HG03342 (cell line): ENCODE data around the gene DPP6.
"Not testable (repeated sequence)": the region's sequence is repeated elsewhere in the genome, so short reads cannot be mapped to it uniquely, and the experiment has no call there.

Source experiments
- ATAC-seq: cut with Tn5 transposase; IDR thresholded peaks from one replicate; pipeline ENCODE4 v1.9.1; 2021; ENCODE audit warnings: mild to moderate bottlenecking, moderate library complexity; ENCODE audit not compliant: unreplicated experiment

DPP6 gene

DNA sequence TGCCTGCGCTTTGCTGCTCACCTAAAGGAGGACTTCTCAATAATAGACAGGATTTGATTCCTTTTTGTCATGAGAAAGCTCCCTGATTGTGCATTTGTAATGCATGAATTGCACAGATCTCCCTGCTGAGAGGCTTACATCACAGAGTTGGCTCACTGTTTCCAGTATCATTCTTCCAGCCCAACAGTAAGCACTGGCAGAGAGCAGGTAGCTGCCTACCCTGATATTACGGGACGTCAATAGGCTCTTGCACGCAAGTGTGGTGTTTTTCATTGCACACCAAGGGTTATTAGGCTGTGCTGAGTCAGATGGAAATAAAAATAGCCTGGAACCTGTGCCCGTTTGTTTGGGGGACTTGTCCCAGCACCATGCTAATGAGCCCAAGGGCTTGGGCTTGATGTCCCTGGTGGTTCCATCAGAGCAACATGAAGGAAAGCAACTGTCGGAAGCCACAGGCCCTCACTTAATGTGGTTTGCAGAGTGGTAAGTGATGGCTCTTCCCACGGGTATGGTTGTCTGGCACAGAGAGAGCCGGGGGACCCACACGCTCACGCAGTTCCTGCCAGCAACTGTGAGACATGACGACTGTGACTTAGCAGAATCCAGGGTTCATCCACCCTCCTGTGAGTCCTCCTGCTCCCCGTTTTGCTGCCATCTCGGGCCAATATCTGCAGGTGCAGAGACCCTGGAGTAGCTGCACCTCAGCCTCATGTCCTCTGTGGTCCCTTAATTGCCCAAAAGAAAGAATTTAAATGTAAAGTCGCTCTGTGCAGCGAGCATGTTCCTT, 20.4 kb downstream of the DPP6 start:
- not testable (repeated sequence) for ATAC-seq

- not testable (repeated sequence) for ATAC-seq
Observed at GRCh38 chr7:154078523-154078922, 26.3 kb downstream of the DPP6 start.

DNA sequence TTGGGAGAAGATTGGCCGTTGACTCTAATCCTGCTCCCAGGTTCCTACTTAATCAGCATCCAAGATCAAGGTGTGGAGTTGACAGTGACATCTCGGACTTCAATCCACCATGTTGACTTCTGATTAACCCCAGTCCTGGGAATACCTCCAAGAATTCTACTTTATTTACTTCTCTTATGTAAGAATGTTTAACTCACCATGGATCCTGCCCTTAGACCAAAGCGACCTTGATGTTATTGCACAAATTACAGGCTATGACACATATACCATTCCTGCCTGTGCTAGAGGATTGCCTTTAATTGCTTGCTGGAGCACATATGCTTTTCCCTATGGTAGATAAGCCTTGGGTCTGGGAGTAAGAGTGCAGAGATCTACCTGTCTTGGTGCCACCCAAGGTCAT, 28.1 kb downstream of the DPP6 start:
- ATAC-seq, result not testable (repeated sequence)

DNA sequence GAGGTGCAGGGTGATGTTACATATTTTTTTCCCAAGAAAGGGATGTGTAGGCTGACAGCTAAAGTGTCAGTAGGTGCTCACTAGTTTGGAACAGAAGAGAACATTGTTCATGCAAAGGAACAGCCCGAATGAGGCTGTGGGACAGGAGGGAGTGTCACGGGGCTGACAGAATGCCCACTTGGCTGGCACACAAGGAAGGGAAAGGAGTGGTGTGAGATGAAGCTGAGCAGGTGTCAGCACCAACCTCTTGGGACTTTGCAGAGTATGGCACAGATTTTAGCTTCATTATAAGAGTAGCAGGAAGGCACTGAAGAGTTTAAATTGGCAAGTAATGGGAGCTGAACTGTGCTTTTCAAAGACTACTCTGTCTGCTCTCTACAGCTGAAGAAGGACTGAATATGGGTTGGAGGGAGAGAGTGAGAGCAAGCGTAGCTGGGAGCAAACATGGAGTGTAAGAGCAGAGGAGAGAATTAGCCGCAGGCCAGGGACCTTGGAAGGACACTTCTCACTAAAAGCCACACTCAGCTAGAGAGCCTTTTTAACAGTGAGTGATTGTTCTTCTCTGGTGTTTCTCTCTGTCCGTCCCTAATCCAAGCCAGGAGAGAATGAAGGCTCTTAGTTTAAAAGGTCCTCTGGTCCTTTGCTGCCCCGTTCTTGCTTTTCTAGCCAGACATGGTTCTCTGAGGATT, 35.0 kb downstream of the DPP6 start:
- ATAC-seq, result not testable (repeated sequence)

- not testable (repeated sequence) for ATAC-seq
Observed at GRCh38 chr7:154092093-154092492, 39.9 kb downstream of the DPP6 start.

GRCh38 chr7:154095201-154095600, 43.0 kb downstream of the DPP6 start:
- ATAC-seq, result not testable (repeated sequence)

- ATAC-seq, result not testable (repeated sequence)
Observed at GRCh38 chr7:154105063-154105462, 52.9 kb downstream of the DPP6 start.

- not testable (repeated sequence) for ATAC-seq
Observed at GRCh38 chr7:154109615-154110014, 57.4 kb downstream of the DPP6 start.

- not testable (repeated sequence) for ATAC-seq
Observed at GRCh38 chr7:154113732-154114351, 61.6 kb downstream of the DPP6 start.

- ATAC-seq, result not testable (repeated sequence)
Observed at GRCh38 chr7:154117411-154118390, 65.5 kb downstream of the DPP6 start.

DNA sequence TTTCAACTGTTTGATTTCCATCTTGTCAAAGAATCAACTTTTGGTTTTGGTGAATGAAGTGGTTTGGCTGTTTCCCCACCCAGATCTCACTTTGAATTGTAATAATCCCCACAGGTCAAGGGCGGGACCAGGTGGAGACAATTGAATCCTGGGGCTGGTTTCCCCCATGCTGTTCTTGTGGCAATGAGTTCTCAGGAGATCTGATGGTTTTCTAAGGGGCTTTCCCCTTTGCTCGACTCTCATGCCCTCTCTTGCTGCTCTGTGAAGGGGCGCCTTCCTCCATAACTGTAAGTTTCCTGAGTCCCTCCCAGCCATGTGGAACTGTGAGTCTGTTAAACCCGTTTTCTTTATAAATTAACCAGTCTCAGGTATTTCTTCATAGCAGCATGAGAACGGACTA, 68.6 kb downstream of the DPP6 start:
- ATAC-seq, result not testable (repeated sequence)

- not testable (repeated sequence) for ATAC-seq
Observed at GRCh38 chr7:154122720-154123119, 70.5 kb downstream of the DPP6 start.

DNA sequence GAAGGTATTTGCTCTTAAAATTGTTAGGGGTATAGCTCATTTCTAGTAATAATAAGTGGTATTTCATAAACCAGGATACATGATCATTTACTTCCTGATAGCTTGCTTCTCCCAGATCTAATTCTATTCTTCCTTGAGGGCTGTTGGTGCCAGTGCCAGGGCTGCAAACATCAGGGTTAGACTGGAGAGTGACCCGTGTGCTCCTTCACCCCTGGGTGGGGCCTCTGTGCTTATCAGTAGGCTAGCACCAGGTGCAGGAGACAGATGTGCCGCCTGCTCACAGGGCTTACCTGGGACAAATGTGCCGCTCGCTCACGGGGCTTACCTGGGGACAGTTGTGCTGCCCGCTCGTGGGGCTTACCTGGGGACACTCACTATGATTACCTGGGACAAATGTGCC, 71.2 kb downstream of the DPP6 start:
- not testable (repeated sequence) for ATAC-seq

- ATAC-seq, result not testable (repeated sequence)
Observed at GRCh38 chr7:154129142-154129541, 76.9 kb downstream of the DPP6 start.

DNA sequence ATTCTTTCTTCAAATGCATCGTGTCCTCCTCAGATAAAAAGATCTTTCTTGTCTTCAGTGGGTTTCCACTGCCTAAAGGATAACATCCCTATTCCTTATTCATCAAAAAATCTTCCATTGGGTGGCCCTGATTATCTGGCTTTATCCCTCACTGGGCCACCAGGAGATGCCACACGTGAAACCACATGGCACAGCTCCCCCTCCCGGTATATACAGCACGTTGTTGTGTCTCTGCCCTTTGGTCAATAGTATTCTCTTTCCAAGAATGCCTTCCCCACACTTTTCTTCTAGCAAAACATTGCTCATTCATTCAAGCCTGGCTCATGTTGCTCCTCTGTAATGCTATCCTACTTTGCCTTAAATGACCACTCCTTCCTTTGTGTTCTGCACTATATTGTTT, 80.4 kb downstream of the DPP6 start:
- not testable (repeated sequence) for ATAC-seq

- ATAC-seq, result not testable (repeated sequence)
Observed at GRCh38 chr7:154133703-154134277, 81.6 kb downstream of the DPP6 start.

DNA sequence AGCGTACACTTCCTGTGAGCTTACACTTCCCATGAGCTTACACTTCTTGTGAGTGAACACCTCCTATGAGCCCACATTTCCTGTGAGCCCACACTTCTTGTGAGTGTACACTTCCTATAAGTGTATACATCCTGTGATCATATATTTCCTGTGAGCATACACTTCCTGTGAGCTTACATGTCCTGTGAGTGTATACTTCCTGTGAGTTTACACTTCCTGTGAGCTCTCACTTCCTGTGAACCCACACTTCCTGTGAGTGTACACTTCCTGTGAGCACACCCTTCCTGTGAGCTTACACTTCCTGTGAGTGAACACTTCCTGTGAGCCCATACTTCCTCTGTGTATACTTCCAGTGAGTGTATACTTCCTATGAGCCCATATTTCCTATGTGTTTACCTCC, 82.5 kb downstream of the DPP6 start:
- not testable (repeated sequence) for ATAC-seq

DNA sequence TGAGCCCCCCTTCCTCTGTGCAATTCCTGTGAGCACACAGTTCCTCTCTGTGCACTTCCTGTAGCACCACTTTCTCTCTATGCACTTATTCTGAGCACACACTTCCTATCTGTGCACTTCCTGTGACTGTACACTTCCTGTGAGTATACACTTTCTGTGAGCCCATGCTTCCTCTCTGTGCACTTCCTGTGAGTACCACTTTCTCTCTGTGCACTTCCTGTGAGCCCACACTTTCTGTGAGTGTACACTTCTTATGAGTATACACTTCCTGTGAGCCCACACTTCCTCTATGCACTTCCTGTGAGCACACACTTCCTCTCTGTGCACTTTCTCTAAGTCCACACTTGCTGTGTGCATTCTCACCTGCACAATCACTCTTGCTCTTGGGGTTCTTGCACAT, 83.4 kb downstream of the DPP6 start:
- ATAC-seq, result not testable (repeated sequence)

DNA sequence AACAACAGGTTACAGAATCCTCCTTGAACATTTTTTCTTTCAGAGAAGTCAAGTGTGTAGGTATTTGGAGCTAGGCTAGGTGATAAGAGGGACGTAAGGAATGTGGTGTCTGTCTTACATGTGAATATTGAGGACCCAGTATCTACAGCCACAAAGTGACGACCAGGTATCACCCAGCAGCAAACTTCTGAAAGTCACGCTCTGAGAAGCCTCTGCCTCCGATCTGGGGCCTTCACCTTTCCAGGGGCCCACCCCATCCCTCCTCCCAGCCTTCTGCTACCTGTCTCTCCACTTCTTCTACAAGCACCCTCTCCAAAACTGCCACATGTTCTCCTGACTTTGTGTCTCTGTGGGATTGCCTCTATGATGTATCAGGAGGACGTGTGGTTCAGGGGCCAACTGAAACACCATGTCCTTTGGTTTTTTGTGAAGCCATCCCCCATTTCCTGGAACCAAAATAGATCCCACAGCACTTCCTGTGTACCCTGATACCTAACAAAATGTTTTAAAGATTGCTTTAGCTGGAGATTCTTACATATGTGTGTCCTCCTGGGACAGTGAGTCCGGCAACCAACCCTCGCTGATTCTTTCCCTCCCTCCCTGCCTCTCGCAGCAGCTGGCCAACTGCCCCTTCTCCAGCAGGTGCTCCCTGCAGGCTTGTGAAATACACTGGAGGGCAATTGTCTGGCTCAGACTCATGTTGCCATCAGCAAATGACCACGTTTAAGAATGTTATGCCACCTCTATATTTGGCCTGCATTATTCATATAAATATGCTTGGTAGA, 93.9 kb downstream of the DPP6 start:
- not testable (repeated sequence) for ATAC-seq
